SKM-1 (cell line): ENCODE data around the gene KIAA1328.
"Not testable (repeated sequence)": the region's sequence is repeated elsewhere in the genome, so short reads cannot be mapped to it uniquely, and the experiment has no call there.

Experiments used
- DNase-seq: peaks from one replicate; lab custom pipeline; 2025; ENCODE audit not compliant: unreplicated experiment; lab: John Stamatoyannopoulos, UW

KIAA1328 gene

DNA sequence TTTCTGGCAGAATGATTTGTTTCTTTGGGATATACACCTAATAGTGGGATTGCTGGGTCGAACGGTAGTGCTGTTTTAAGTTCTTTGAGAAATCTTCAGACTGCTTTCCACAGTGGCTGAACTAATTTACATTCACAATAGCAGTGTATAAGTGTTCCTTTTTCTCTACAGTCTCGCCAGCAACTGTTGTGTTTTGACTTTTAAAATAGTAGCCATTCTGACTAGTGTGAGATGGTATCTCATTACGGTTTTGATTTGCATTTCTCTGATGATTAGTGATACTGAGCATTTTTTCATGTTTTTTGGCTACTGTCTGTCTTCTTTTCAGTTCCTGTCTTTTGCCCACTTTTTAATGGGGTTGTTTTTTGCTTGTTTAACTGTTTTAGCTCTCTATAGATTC lies 306.2 kb downstream of the KIAA1328 start:
- DNase-seq = no peak

GRCh38 chr18:37138456-37138855 lies 309.5 kb downstream of the KIAA1328 start:
- DNase-seq = no peak

DNA sequence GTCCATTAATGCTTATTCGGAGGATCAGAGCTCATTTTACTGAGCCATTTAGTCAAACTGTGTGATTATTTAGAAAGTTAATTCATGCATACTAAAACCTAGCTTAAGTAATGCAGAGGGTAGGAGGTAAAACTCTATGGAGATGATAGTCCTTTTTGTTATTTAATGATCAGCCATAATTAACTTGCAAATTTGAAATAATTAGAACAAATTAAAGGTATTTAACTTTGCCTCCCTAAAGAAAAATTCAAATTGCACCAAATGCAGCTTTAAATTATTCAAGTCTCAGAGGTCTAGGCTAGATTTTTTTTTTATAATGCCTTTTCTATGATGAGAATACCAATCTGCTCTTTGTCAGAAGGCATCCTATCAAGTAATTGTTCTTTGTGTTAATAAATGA lies 310.9 kb downstream of the KIAA1328 start:
- DNase-seq = no peak

DNA sequence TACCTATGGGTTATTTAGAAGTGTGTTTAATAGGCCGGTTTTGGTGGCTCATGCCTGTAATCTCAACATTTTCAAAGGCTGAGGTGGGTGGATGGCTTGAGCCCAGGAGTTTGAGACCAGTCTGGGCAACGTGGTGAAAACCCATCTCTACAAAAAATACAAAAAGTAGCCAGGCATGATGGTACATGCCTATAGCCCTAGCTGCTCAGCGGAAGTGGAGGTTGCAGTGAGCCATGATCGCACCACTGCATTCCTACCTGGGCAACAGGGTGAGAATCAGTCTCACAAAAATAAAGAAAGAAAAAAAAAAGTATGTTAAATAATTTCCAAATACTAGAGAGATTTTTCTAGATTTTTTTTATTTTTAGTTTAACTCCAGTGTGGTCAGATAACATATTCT lies 316.0 kb downstream of the KIAA1328 start:
- no peak for DNase-seq

DNA sequence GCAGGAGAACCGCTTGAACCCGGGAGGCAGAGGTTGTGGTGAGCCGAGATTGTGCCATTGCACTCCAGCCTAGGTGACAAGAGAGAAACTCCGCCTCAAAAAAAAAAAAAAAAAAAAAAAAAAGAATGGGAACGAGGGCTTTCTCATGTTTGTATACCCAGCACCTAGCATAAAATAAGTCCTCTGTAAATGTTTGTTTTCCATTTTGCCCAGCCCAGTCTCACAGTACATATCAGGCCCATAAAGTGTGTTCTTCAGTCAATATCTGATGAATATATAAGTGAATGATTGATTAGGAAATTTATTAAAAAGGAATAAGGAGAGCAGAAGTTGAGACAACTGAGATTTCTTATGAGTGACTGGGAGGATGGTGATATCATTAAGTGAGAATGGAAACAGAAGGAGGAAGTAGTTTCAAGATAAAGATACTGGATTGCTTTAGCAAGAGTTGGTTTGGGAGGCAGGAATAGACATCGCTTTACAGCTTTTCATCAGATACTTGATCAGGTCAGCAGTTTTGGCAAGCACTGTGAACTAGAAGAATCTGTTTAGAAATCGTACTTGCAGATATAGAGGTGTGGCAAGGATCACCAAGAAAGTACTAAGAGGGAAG lies 327.5 kb downstream of the KIAA1328 start:
- peak; percentile 23 for DNase-seq

GRCh38 chr18:37160038-37160820 lies 331.3 kb downstream of the KIAA1328 start:
- no peak for DNase-seq

DNA sequence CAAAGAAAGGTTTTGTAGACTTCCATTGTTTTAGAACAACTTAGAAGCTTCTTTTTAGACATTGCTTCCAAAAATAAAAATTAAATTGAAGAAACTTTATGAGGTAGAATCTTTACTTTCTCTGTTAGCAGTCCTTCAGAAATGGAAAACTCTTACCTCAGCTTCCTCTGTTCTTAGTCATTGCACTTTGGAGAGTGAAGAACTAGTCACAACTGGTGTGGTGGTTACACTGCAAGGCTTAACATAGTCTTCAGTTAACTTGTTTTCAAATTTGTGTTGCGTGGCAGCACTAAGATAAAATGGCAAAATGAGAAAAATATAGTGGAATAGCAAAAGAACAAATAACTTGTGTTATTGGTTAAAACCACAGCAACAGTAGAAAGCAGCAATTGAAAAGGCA lies 332.6 kb downstream of the KIAA1328 start:
- DNase-seq = no peak

DNA sequence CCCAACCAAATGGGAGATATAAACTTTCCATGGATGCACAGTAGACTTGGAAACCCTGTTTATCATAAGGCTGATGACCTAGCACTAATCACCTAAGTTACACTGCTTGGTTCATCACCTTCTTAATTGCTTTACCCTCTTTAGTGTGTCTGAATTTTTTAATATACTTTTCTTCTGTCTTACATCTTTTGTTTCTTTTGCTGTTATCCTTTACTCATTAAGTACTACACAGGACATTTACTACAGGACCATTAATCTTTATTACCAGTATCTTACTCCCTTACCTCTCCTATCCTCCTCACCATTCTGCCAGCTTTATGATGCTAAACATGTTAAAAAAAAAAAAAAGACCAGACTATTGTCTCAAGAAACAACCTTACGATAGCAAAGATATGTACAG lies 333.6 kb downstream of the KIAA1328 start:
- no peak for DNase-seq

GRCh38 chr18:37163119-37163518 lies 334.2 kb downstream of the KIAA1328 start:
- no peak for DNase-seq

DNA sequence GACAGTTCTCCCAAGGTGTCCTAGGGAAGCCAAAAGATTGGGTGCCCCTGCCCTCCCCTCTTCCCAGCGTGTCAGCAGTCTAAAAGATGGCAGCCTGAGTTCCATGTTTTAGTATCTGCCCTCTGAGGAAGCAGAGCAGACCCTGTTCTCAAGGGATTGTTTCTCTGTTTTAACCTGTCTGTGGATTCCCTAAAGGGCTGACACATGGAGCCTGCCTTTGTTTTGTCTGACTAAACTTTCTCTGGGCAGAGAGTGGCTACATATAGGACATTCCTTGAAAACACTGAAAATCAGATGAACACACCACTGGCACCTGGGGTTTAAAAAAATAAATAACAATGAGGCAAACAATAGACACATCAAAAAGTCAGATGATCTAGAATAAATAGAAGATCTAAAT lies 337.6 kb downstream of the KIAA1328 start:
- no peak for DNase-seq

DNA sequence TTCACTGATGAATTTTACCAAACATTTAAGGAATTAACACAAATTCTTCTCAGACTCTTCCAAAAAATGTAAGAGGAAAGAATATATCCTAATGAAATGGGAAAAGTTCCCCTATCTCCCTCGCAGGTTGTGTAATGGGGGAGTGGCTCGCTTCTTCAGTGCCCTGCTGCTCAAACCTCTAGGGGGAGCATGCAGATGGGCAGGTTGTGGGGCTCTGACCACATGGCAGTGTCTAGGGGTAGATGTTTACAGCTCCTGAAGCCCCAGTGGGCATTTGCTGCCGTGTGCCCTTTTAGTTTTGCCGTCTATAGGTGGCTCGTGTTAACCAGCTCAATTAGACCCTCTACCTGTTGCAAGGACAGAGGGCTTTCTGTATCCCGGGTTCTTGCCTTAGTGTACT lies 338.0 kb downstream of the KIAA1328 start:
- not testable (repeated sequence) for DNase-seq

GRCh38 chr18:37170984-37171383 lies 342.1 kb downstream of the KIAA1328 start:
- DNase-seq = no peak

- DNase-seq = no peak
Observed at GRCh38 chr18:37173384-37173783, 344.5 kb downstream of the KIAA1328 start.

- no peak for DNase-seq
Observed at GRCh38 chr18:37175727-37176620, 347.0 kb downstream of the KIAA1328 start.

DNA sequence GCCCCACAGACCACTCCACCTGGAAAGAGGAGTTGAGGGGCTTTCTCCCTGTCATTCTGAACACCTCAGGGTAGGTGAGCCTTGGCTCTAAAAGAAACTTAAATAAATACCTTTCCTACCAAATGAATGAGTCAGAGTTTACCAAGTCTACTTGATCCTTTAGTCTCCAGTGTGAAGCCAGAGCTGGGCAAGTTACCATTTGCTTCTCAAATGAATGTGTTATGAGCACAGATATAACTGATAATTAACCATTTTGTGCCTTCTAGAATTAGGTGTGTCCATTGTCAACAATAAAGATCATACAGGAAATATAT lies 347.7 kb downstream of the KIAA1328 start:
- DNase-seq = no peak

DNA sequence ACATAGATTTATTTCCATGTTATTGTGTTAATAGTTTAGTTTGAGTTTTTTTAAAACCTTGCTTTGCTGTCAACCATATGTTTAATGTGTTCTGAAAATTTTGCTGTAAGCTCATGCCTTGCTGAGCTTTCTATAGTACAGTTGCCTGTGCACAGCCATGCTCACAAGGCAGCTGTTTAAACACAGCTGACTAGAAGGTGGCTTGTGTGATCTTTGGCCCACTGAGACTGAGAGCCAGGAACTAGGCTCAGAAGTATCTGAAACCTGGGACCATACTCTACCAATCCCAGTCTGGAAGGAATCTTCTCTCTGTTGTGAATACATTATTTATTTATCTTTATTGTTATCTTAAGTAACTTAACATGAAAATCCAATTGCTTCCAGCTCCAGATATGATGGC lies 350.5 kb downstream of the KIAA1328 start:
- DNase-seq = no peak

- no peak for DNase-seq
Observed at GRCh38 chr18:37180086-37180485, 351.2 kb downstream of the KIAA1328 start.

- DNase-seq = no peak
Observed at GRCh38 chr18:37182340-37183135, 353.6 kb downstream of the KIAA1328 start.

DNA sequence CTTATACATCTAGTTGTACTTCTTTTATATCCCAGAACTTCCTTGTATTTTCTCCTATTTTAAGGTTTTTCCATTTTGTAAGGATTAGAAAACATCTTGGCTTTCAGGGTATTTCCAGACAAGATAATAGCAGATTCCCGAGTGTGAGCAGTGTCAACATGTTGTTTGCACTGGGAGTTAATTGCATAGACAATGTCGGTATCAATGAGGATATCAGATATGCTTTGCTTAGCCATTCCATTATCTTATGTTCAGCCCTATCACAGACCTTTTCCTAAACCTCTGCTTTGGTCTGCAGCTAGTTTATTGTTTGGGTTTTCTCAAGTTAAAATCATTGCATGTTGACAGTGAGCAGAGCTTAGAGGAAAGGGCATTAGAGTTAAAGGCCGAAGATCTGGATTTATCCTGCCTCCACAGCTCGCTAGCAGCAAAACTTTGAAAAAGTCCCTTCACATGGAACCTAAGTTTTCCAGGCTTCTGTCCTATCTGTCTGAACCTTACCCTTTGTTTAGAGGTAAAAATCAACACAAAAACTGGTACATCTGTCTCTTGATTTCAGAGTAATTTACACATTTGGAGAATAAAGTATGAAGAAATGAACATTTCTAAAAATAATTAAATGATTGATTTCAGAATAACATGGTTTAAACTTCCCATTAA lies 355.4 kb downstream of the KIAA1328 start:
- DNase-seq = no peak

DNA sequence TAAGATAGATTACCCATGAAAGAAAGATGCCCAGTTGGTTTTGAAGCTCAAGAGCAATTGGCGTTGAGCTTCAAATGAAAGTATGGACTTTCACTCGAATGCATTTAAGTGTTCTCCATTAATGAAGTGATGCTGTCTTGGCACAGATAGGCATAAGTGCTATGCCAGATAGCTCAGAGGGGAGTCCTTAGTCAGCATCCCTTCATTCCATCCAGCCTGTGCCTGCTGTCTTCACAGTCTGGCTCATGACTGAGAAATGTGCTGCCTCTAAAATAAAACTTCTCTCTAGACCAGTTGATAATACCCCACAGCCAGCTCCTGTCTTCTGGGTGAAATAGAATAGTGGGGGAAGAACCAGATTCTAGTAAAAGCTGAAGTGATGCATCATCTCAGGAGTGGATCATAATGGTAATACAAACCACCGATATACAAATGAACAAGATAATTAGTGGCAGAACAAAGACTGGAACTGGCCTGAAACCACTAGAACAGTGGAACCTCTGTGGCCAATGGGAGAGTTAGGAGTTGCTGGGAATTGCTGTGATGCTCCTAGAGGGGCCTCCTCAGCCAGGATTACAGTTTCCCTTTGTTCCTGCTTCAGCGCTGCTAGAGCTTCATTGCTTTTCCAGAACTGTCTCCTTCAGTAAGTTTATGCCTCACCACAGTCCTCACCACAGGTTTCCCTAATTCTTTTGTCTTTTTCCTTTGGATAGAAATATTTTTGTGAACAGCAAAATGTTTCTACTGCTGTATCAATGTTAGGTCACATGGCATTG lies 359.3 kb downstream of the KIAA1328 start:
- DNase-seq = no peak
